H9 (cell line): ENCODE data around the gene HEMGN. TPM values are rescaled to one million over a fixed set of nuclear protein-coding genes. Genes with fewer than 3 reads are reported as not detected.

Experiments
- DNase-seq: peaks from one replicate; pipeline ENCODE4 v3.0.0-alpha.2; 2017
- H2AFZ ChIP-seq: one replicate; pipeline ENCODE4 v1.6.1; 2013; ENCODE audit warnings: mild to moderate bottlenecking, low read length, control low read depth, moderate library complexity
- H2AK5ac ChIP-seq: 2 replicates; pipeline ENCODE4 v1.6.1; 2013; ENCODE audit warnings: low read length, control low read depth, mixed read lengths; ENCODE audit not compliant: insufficient read length
- H2BK120ac ChIP-seq: one replicate; pipeline ENCODE4 v1.6.1; 2013; ENCODE audit warnings: low read depth, mild to moderate bottlenecking, low read length, control low read depth, inconsistent platforms; ENCODE audit not compliant: poor library complexity, severe bottlenecking
- H2BK12ac ChIP-seq: 2 replicates; pipeline ENCODE4 v1.6.1; 2013; ENCODE audit warnings: low read length, control low read depth, mixed read lengths, low read depth; ENCODE audit not compliant: insufficient read length
- H2BK15ac ChIP-seq: 2 replicates; pipeline ENCODE4 v1.6.1; 2013; ENCODE audit warnings: low read depth, low read length, control low read depth
- H2BK20ac ChIP-seq: one replicate; pipeline ENCODE4 v1.6.1; 2013; ENCODE audit warnings: low read depth, mild to moderate bottlenecking, low read length, control low read depth, inconsistent platforms; ENCODE audit not compliant: poor library complexity, severe bottlenecking
- H2BK5ac ChIP-seq: 2 replicates; pipeline ENCODE4 v1.6.1; 2013; ENCODE audit warnings: low read length, control low read depth, mixed read lengths; ENCODE audit not compliant: insufficient read length
- H3K14ac ChIP-seq: 2 replicates; pipeline ENCODE4 v1.6.1; 2013; ENCODE audit warnings: low read length, control low read depth; ENCODE audit not compliant: insufficient read depth
- H3K18ac ChIP-seq: 2 replicates; pipeline ENCODE4 v1.6.1; 2013; ENCODE audit warnings: low read depth, mild to moderate bottlenecking, mixed read lengths, low read length, control low read depth; ENCODE audit not compliant: insufficient read length
- H3K23ac ChIP-seq: 2 replicates; pipeline ENCODE4 v1.6.1; 2013; ENCODE audit warnings: low read length, control low read depth, mixed read lengths, low read depth; ENCODE audit not compliant: insufficient read length
- H3K23me2 ChIP-seq: 2 replicates; pipeline ENCODE4 v1.6.1; 2013; ENCODE audit warnings: low read depth, mild to moderate bottlenecking, mixed read lengths, low read length, control low read depth; ENCODE audit not compliant: insufficient read length, poor library complexity, severe bottlenecking
- H3K27ac ChIP-seq: 2 replicates; pipeline ENCODE4 v1.5.1; 2013; ENCODE audit warnings: low read length, control low read depth, mixed read lengths, low read depth; ENCODE audit not compliant: insufficient read length
- H3K27me3 ChIP-seq: 2 replicates; pipeline ENCODE4 v1.6.1; 2013; ENCODE audit warnings: low read length, control low read depth, inconsistent platforms; ENCODE audit not compliant: insufficient read depth
- H3K4ac ChIP-seq: 2 replicates; pipeline ENCODE4 v1.6.1; 2013; ENCODE audit warnings: low read depth, mild to moderate bottlenecking, control low read depth, inconsistent platforms, low read length, moderate library complexity
- H3K4me1 ChIP-seq: 2 replicates; pipeline ENCODE4 v1.6.1; 2013; ENCODE audit warnings: low read length, control low read depth, inconsistent platforms; ENCODE audit not compliant: insufficient read depth
- H3K4me2 ChIP-seq: 2 replicates; pipeline ENCODE4 v1.6.1; 2013; ENCODE audit warnings: low read length, control low read depth, mixed read lengths; ENCODE audit not compliant: insufficient read length, insufficient read depth
- H3K56ac ChIP-seq: 2 replicates; pipeline ENCODE4 v1.6.1; 2013; ENCODE audit warnings: low read depth, mild to moderate bottlenecking, mixed read lengths, low read length, control low read depth; ENCODE audit not compliant: insufficient read length
- H3K79me1 ChIP-seq: 2 replicates; pipeline ENCODE4 v1.6.1; 2013; ENCODE audit warnings: low read depth, mild to moderate bottlenecking, moderate library complexity, low read length, control low read depth, inconsistent platforms; ENCODE audit not compliant: insufficient read depth, poor library complexity, severe bottlenecking
- H3K79me2 ChIP-seq: 2 replicates; pipeline ENCODE4 v1.6.1; 2013; ENCODE audit warnings: low read length, control low read depth, inconsistent platforms; ENCODE audit not compliant: insufficient read depth
- H3K9ac ChIP-seq: 2 replicates; pipeline ENCODE4 v1.6.1; 2013; ENCODE audit warnings: low read length, control low read depth, mixed read lengths; ENCODE audit not compliant: insufficient read length; ENCODE audit errors: extremely low read depth
- H3K9me3 ChIP-seq: one replicate; pipeline ENCODE4 v1.6.1; 2013; ENCODE audit warnings: low read depth, low read length, inconsistent platforms; ENCODE audit not compliant: control insufficient read depth
- H3T11ph ChIP-seq: one replicate; pipeline ENCODE4 v1.6.1; 2013; ENCODE audit warnings: mild to moderate bottlenecking, low read length, control low read depth, inconsistent platforms
- H4K20me1 ChIP-seq: one replicate; pipeline ENCODE4 v1.6.1; 2013; ENCODE audit not compliant: control insufficient read depth, insufficient read length, insufficient read depth
- H4K5ac ChIP-seq: 2 replicates; pipeline ENCODE4 v1.6.1; 2013; ENCODE audit warnings: low read depth, mild to moderate bottlenecking, mixed read lengths, low read length, control low read depth; ENCODE audit not compliant: insufficient read length
- H4K8ac ChIP-seq: replicated peaks from 2 replicates; pipeline ENCODE4 v1.6.1; 2013; ENCODE audit warnings: low read length, control low read depth, mixed read lengths, low read depth; ENCODE audit not compliant: insufficient read length
- H4K91ac ChIP-seq: 2 replicates; pipeline ENCODE4 v1.6.1; 2013; ENCODE audit warnings: low read depth, mild to moderate bottlenecking, moderate library complexity, mixed read lengths, low read length, control low read depth; ENCODE audit not compliant: insufficient read length
- H3K27ac Mint-ChIP-seq, 3 experiments: 2 replicates in 2 of 3; 3 replicates in 1 of 3; pipeline ENCODE4 v1.8.0; 2020 to 2021; ENCODE audit warnings: mixed read lengths in 3 of 3, mild to moderate bottlenecking in 1 of 3, moderate library complexity in 1 of 3
- H3K27me3 Mint-ChIP-seq: 2 replicates; pipeline ENCODE4 v1.8.0; 2021; ENCODE audit warnings: low read depth, mild to moderate bottlenecking, moderate library complexity, mixed read lengths
- H3K36me3 Mint-ChIP-seq, 3 experiments: 2 replicates in 2 of 3; 3 replicates in 1 of 3; pipeline ENCODE4 v1.8.0; 2020 to 2021; ENCODE audit warnings: low read depth in 3 of 3, mixed read lengths in 3 of 3; ENCODE audit not compliant: insufficient read depth in 1 of 3
- H3K4me1 Mint-ChIP-seq, 2 experiments: 2 replicates each; pipeline ENCODE4 v1.8.0; 2020; ENCODE audit warnings: mixed read lengths in 2 of 2
- H3K4me3 Mint-ChIP-seq, 2 experiments: 2 replicates in 1 of 2; 3 replicates in 1 of 2; pipeline ENCODE4 v1.8.0; 2020 to 2021; ENCODE audit warnings: mild to moderate bottlenecking in 2 of 2, mixed read lengths in 2 of 2, moderate library complexity in 1 of 2
- H3K9me3 Mint-ChIP-seq, 2 experiments: 2 replicates in 1 of 2; 3 replicates in 1 of 2; pipeline ENCODE4 v1.8.0; 2020; ENCODE audit warnings: mild to moderate bottlenecking in 2 of 2, mixed read lengths in 2 of 2, moderate library complexity in 1 of 2
- WGBS: extraction: QIAGEN DNeasy Blood & Tissue Kit; methylation state at CpG from one replicate; pipeline ENCODE4 v1.1.7; 2013; ENCODE audit warnings: missing lambda C conversion rate, low lambda C conversion rate, mixed read lengths; ENCODE audit not compliant: insufficient read length; ENCODE audit errors: extremely low coverage; 5-methylcytosine and 5-hydroxymethylcytosine counted together
- total RNA-seq: library from RNA; stranded (reverse); gene quantifications from 2 replicates; pipeline ENCODE4 v1.2.1, GENCODE V29; 2021
- TF ChIP-seq, protein P1 (sequence below): fragments of 200-600 bp; sonication (generic); conservative IDR thresholded peaks from 3 replicates; pipeline ENCODE4 v1.8.0; 2021; ENCODE audit warnings: antibody characterized with exemption, mild to moderate bottlenecking

The HEMGN gene
- total RNA-seq, 1 experiment from 2014 or later, result not detected

DNA sequence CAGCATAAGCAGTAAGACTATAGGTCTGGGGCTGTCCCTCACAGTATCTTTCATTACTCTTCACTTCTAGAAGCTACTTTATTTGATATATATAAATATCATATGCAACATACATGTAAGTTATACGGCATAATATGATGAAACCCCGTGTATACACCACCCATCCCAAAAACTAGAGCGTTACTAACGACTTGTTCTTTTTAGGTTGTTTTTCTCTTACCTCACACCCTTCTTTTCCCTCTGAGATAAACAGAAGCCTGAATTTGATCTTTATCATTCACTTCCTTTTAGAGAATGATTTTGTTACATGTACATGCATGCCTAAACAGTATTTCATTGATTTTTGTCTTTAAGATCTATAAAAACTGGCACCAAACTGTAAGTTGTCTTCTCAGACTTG, 19.4 kb downstream of the HEMGN start:
- Histone ChIP-seq H3K4me1 (no peaks in the 10 kb centered on the region), H4K91ac (no peak overlapping the region), H3T11ph (no peak overlapping the region), H4K8ac (no peak overlapping the region), H2BK5ac (no peak overlapping the region), H3K79me2 (no peaks in the 10 kb centered on the region), H2BK15ac (no peak overlapping the region), H2BK120ac (no peak overlapping the region), H3K27ac (no peak overlapping the region), H3K56ac (no peak overlapping the region), H3K18ac (no peak overlapping the region), H2AK5ac (no peak overlapping the region), H3K23ac (no peak overlapping the region), H3K9me3 (no peaks in the 10 kb centered on the region), H4K5ac (no peak overlapping the region), H2BK12ac (no peak overlapping the region), H4K20me1 (no peaks in the 10 kb centered on the region), H3K23me2 (no peaks in the 10 kb centered on the region), H3K4ac (no peak overlapping the region), H3K4me2 (no peak overlapping the region), H2AFZ (no peak overlapping the region), H3K9ac (no peak overlapping the region), H3K79me1 (no peaks in the 10 kb centered on the region), H3K14ac (no peak overlapping the region), H3K27me3 (no peaks in the 10 kb centered on the region), H2BK20ac (no peak overlapping the region)
- H3K4me3 Mint-ChIP-seq, result no peak overlapping the region
- H3K27me3 Mint-ChIP-seq, result peaks cover 8% of the 10 kb centered on the region
- DNase-seq, result no peak
- WGBS, result no CpG with 5 or more reads among the region's 4 CpGs
- peaks cover 4 to 5% of the 10 kb centered on the region in 2 experiments for H3K4me1 Mint-ChIP-seq
- TF ChIP-seq, protein P1, sequence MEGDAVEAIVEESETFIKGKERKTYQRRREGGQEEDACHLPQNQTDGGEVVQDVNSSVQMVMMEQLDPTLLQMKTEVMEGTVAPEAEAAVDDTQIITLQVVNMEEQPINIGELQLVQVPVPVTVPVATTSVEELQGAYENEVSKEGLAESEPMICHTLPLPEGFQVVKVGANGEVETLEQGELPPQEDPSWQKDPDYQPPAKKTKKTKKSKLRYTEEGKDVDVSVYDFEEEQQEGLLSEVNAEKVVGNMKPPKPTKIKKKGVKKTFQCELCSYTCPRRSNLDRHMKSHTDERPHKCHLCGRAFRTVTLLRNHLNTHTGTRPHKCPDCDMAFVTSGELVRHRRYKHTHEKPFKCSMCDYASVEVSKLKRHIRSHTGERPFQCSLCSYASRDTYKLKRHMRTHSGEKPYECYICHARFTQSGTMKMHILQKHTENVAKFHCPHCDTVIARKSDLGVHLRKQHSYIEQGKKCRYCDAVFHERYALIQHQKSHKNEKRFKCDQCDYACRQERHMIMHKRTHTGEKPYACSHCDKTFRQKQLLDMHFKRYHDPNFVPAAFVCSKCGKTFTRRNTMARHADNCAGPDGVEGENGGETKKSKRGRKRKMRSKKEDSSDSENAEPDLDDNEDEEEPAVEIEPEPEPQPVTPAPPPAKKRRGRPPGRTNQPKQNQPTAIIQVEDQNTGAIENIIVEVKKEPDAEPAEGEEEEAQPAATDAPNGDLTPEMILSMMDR, result no peak
- H3K9me3 Mint-ChIP-seq, result peaks cover 0 to 3% of the 10 kb centered on the region in 2 experiments; a peak in 2 of 5 replicates
- H3K36me3 Mint-ChIP-seq, result no peaks in the 10 kb centered on the region; a peak in 1 of 7 replicates
- H3K27ac Mint-ChIP-seq, result no peak overlapping the region
